Measurements from ENCODE around the gene RBM48. TPM values are rescaled to one million over a fixed set of nuclear protein-coding genes. Genes with fewer than 3 reads are reported as not detected.

RBM48 gene
- total and polyA plus RNA-seq, 2 of the 8 experiments (the other 6 are each of a cell fraction or from before 2014, with no cell fraction given), result 4.3 to 8.6 TPM

DNA sequence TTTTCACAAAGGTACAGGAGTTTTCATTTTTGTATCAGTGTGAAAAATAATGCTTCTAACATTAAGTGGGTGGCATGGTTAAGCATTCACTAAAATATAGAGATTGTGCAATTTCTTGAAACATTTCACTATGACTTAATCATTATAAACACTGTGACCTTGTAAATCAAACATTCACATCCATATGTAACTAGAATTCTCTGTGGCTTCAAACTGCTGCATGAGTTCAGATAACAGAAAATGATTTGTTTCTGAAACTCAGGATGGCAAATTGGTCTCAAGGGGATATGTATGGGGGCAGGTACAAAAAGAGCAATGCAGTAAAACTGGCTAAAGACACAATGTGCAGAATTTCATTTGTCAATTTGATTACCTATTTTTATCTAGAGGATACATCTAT is 57.8 kb downstream of the RBM48 start (continued):
- no peak for TF ChIP-seq SUZ12 (IDR thresholded peaks at IDR 0.05; ENCODE audit: low read length)
- TF ChIP-seq EZH2 (IDR thresholded peaks at IDR 0.05; ENCODE audit: low read depth, low read length, severe bottlenecking), result no peak
- no peak for TF ChIP-seq CBX8 (IDR thresholded peaks at IDR 0.05; ENCODE audit: borderline replicate concordance, low read depth, low read length)
- TF ChIP-seq HDAC2 (IDR thresholded peaks at IDR 0.05; ENCODE audit: borderline replicate concordance in 1 of 2, low read depth in 2 of 2, low read length in 2 of 2), result no peak
- no peak for TF ChIP-seq TAF7 (optimal IDR thresholded peaks at IDR 0.05; ENCODE audit: borderline replicate concordance, low read depth, low read length)
- TF ChIP-seq YY1 (IDR thresholded peaks at IDR 0.05; ENCODE audit: low read depth, low read length), result no peak
- no peak for TF ChIP-seq ZNF274 (IDR thresholded peaks at IDR 0.05; ENCODE audit: borderline replicate concordance, extremely low read depth, low read length)
- TF ChIP-seq JUND (IDR thresholded peaks at IDR 0.05; ENCODE audit: low read length), result no peak
- no peak for TF ChIP-seq RBBP5 (IDR thresholded peaks at IDR 0.05; ENCODE audit: borderline replicate concordance, low read depth, low read length)
- no peak for TF ChIP-seq SRF (IDR thresholded peaks at IDR 0.05; ENCODE audit: low read depth, low read length)
- TF ChIP-seq SP1 (IDR thresholded peaks at IDR 0.05; ENCODE audit: low read depth, low read length), result no peak
- no peak for TF ChIP-seq RNF2 (IDR thresholded peaks at IDR 0.05; ENCODE audit: borderline replicate concordance, low read depth, low read length, missing control alignments, poor library complexity, severe bottlenecking)
- TF ChIP-seq CREB1 (IDR thresholded peaks at IDR 0.05), result no peak
- TF ChIP-seq RAD21 (IDR thresholded peaks at IDR 0.05 in 1 of 2, conservative IDR thresholded peaks at IDR 0.05 in 1 of 2; ENCODE audit: low read depth in 2 of 2, low read length in 2 of 2), result no peak
- TF ChIP-seq POU5F1 (IDR thresholded peaks at IDR 0.05; ENCODE audit: low read depth, low read length), result no peak
- TF ChIP-seq TEAD4 (IDR thresholded peaks at IDR 0.05; ENCODE audit: low read depth, low read length), result no peak
- no peak for TF ChIP-seq POLR2A (IDR thresholded peaks at IDR 0.05; ENCODE audit: control extremely low read depth in 1 of 2, low read depth in 2 of 2, low read length in 2 of 2)

Data from H1 (cell line).